ENCODE results near the gene HOXC12. TPM values are rescaled to one million over a fixed set of nuclear protein-coding genes. Genes with fewer than 3 reads are reported as not detected.

HOXC12 gene
- total and polyA plus RNA-seq, 11 donors: not detected

DNA sequence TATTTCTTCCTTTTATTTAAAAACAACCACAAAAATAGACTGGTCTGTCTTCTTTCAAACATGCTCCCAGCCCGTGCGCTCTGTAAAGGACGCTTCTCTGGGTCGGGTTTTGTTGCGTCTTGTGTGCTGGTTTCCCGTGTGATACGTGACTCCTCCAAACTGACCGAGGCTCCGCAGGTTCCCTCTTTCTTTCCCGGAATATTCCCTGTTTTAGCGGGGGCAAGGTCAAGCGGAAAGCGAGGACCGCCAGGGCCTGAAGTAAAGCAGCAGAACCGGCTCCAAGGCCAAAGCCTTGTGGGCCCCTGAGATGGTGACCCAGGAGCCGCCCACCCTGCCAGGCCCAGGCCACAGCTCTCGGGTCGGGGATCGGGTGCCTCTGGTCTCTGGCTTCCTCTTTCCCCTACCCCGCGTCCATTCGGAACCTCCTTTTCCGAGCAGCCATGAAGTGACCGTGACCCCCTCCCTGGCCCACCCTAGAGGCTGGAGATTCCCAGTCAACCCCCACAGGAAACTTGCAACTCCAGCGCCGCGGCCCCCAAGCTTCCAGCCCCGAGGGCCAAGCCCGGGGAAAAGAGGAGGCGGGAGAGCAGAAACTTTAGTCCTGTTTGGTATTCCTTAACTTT lies 29.4 kb downstream of the HOXC12 start:
- Histone ChIP-seq H3K4me3 (no peak overlapping the region), H3K27ac (no peak overlapping the region)

DNA sequence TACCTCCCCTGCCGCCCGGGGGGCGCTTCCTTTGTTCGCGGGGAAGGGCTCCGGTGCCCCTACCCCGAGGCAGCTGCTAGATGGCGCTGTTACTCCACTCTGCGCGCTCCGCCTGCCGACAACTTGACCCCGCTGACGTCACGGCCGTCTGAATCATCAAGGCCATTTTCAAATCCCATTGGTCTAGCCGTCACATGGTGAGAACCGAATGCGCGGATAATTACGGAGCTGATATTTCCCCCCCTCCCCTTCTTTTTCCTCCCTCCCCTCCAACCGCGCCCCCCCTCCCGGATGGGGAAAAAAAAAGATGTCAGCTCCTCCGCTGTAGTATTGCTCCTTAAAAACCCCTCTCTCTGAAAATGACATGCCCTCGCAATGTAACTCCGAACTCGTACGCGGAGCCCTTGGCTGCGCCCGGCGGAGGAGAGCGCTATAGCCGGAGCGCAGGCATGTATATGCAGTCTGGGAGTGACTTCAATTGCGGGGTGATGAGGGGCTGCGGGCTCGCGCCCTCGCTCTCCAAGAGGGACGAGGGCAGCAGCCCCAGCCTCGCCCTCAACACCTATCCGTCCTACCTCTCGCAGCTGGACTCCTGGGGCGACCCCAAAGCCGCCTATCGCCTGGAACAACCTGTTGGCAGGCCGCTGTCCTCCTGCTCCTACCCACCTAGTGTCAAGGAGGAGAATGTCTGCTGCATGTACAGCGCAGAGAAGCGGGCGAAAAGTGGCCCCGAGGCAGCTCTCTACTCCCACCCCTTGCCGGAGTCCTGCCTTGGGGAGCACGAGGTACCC lies 30.4 kb downstream of the HOXC12 start, which contains the start of gene HOXC10:
HOXC10 (plus strand) TSS at position 246 of the 791 bp plus-strand sequence; CDS start at position 360, 114 bp downstream.
- no peaks in the 10 kb centered on the region for H3K9me3 ChIP-seq
- H3K36me3 ChIP-seq: no peaks in the 10 kb centered on the region
- no peak within 1 kb of the TSS for H3K27ac ChIP-seq
- DNase-seq (peak; percentile 50 to 83 (median 79)), ATAC-seq (peak in 3 of 4 donors; percentile 53 to 77 (median 72))
- H3K27me3 ChIP-seq: peaks cover 69 to 100% (median 98%) of the 10 kb centered on the region in 9 donors
- peak within 1 kb of the TSS in 5 of 12 donors; percentile 5 to 15 (median 7) for H3K4me3 ChIP-seq
- TF ChIP-seq, protein P1, sequence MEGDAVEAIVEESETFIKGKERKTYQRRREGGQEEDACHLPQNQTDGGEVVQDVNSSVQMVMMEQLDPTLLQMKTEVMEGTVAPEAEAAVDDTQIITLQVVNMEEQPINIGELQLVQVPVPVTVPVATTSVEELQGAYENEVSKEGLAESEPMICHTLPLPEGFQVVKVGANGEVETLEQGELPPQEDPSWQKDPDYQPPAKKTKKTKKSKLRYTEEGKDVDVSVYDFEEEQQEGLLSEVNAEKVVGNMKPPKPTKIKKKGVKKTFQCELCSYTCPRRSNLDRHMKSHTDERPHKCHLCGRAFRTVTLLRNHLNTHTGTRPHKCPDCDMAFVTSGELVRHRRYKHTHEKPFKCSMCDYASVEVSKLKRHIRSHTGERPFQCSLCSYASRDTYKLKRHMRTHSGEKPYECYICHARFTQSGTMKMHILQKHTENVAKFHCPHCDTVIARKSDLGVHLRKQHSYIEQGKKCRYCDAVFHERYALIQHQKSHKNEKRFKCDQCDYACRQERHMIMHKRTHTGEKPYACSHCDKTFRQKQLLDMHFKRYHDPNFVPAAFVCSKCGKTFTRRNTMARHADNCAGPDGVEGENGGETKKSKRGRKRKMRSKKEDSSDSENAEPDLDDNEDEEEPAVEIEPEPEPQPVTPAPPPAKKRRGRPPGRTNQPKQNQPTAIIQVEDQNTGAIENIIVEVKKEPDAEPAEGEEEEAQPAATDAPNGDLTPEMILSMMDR (IDR thresholded peaks at IDR 0.05): peak in 10 of 12 donors; percentile 8 to 52 (median 32)
- no peak for TF ChIP-seq POLR2A (IDR thresholded peaks at IDR 0.05)
- intact Hi-C loops (cut with DNase I): loop anchor here in 1 of 10 donors (5.0 kb wide), 1 partner anchor 208 kb away; no protein-coding TSS in a partner anchor
- WGBS, 4 donors: 4 to 8% (median 5%) methylated on average over 35 to 55 of the region's 55 CpGs
- peaks cover 0 to 27% (median 13%) of the 10 kb centered on the region in 12 donors for H3K4me1 ChIP-seq

More for the DNA sequence above, 29.4 kb downstream of the HOXC12 start:
- Histone ChIP-seq H3K36me3 (no peaks in the 10 kb centered on the region), H3K4me1 (peaks cover 0 to 22% (median 13%) of the 10 kb centered on the region in 12 donors), H3K9me3 (no peaks in the 10 kb centered on the region), H3K27me3 (peaks cover 68 to 99% (median 96%) of the 10 kb centered on the region in 9 donors)
- DNase-seq: peak in 1 of 5 donors; percentile 14
- intact Hi-C loops (cut with DNase I): no loop called here
- WGBS, 4 donors: 3 to 5% (median 3%) methylated on average over 30 of the region's 30 CpGs
- no peak for ATAC-seq
- TF ChIP-seq, protein P1 (IDR thresholded peaks at IDR 0.05): no peak
- no peak for TF ChIP-seq POLR2A (IDR thresholded peaks at IDR 0.05)

GRCh38 chr12:53985692-53985993 lies 30.9 kb downstream of the HOXC12 start:
- TF ChIP-seq, protein P1 (IDR thresholded peaks at IDR 0.05): no peak
- Histone ChIP-seq H3K4me1 (peaks cover 0 to 27% (median 13%) of the 10 kb centered on the region in 12 donors), H3K27ac (no peak overlapping the region), H3K9me3 (no peaks in the 10 kb centered on the region), H3K4me3 (peak overlapping the region in 1 of 12 donors; percentile 15), H3K36me3 (no peaks in the 10 kb centered on the region), H3K27me3 (peaks cover 69 to 100% (median 98%) of the 10 kb centered on the region in 9 donors)
- ATAC-seq (no peak), DNase-seq (no peak)
- intact Hi-C loops (cut with DNase I): loop anchor here in 1 of 10 donors (5.0 kb wide), 1 partner anchor 208 kb away; no protein-coding TSS in a partner anchor
- WGBS, 4 donors: 4 to 7% (median 5%) methylated on average over 4 to 21 of the region's 21 CpGs
